Measurements from ENCODE around the gene PCDHGB1. TPM values are rescaled to one million over a fixed set of nuclear protein-coding genes. Genes with fewer than 3 reads are reported as not detected.
"Not testable (repeated sequence)": the region's sequence is repeated elsewhere in the genome, so short reads cannot be mapped to it uniquely, and the experiment has no call there.

PCDHGB1 gene
- total RNA-seq, 4 donors from 2014 or later, result 0.29 to 1.9 (median 1.5) TPM

- peak overlapping the region; percentile 2 to 58 (median 29) for H3K4me3 ChIP-seq
- TF ChIP-seq CTCF (IDR thresholded peaks at IDR 0.05) (peak in 2 of 6 experiments; percentile 23 to 39), POLR2A (IDR thresholded peaks at IDR 0.05) (peak in 1 of 4 donors; percentile 20)
- WGBS, 2 donors, result 18 to 30% methylated on average over 26 to 27 of the region's 27 CpGs
- peaks cover 0 to 75% (median 14%) of the 10 kb centered on the region in 3 donors for H3K9me3 ChIP-seq
- peaks cover 0 to 2% (median 0%) of the 10 kb centered on the region in 3 donors for H3K4me1 ChIP-seq
- no peak for DNase-seq
- H3K36me3 ChIP-seq, result no peaks in the 10 kb centered on the region
- H3K27ac ChIP-seq, result peak overlapping the region in 2 of 4 donors; percentile 51
- intact Hi-C loops (cut with DNase I), result no loop called here
- H3K27me3 ChIP-seq, result peaks cover 0 to 43% (median 0%) of the 10 kb centered on the region in 4 donors
These were observed 23.6 kb upstream of the PCDHGB1 start for GRCh38 chr5:141326088-141326854.

- H3K36me3 ChIP-seq, result no peaks in the 10 kb centered on the region
- peaks cover 0 to 62% (median 0%) of the 10 kb centered on the region in 4 donors for H3K27me3 ChIP-seq
- H3K4me3 ChIP-seq, result no peak overlapping the region
- H3K9me3 ChIP-seq, result peaks cover 0 to 77% (median 24%) of the 10 kb centered on the region in 3 donors
- WGBS, 2 donors, result 60 to 82% methylated on average over 1 to 6 of the region's 8 CpGs
- TF ChIP-seq CTCF (IDR thresholded peaks at IDR 0.05) (no peak), POLR2A (IDR thresholded peaks at IDR 0.05) (no peak)
- no peaks in the 10 kb centered on the region for H3K4me1 ChIP-seq
- intact Hi-C loops (cut with DNase I), result no loop called here
- no peak for DNase-seq
- no peak overlapping the region for H3K27ac ChIP-seq
These were observed 21.7 kb upstream of the PCDHGB1 start for GRCh38 chr5:141328231-141328630.

DNA sequence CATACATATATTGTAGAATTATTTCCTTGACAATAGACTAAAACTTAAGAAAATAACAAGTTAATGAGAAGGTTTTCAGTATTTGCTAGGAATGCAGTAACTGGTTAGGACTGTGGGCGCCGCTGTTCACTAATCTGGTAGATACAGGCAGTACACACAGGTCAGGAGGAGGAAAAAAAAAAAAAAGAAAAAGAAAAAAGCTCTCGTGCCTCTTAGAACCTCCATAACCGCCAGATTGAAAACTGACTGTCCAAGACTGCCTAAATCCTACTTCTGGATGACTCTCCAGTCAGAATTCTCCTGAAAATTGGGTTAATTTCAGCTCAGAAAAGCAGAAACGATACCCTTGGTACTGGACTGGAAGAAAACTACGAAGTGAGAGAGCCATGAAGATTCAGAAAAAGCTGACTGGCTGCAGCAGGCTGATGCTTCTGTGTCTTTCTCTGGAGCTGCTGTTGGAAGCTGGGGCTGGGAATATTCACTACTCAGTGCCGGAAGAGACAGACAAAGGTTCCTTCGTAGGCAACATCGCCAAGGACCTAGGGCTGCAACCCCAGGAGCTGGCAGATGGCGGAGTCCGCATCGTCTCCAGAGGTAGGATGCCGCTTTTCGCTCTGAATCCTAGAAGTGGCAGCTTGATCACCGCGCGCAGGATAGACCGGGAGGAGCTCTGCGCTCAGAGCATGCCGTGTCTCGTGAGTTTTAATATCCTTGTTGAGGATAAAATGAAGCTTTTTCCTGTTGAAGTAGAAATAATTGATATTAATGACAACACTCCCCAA is 19.4 kb upstream of the PCDHGB1 start, which contains the start of gene PCDHGA1:
Gene PCDHGA1, plus strand, starts transcription at position 216 of the 782 bp plus-strand sequence.
- intact Hi-C loops (cut with DNase I), result no loop called here
- Histone ChIP-seq H3K4me1 (no peaks in the 10 kb centered on the region), H3K27me3 (peaks cover 0 to 81% (median 0%) of the 10 kb centered on the region in 4 donors), H3K27ac (no peak within 1 kb of the TSS), H3K4me3 (peak within 1 kb of the TSS in 1 of 4 donors; percentile 30), H3K9me3 (peaks cover 0 to 84% (median 38%) of the 10 kb centered on the region in 3 donors), H3K36me3 (no peaks in the 10 kb centered on the region)
- DNase-seq, result no peak
- 24 to 33% methylated on average over 20 to 21 of the region's 21 CpGs for WGBS, 2 donors
- TF ChIP-seq CTCF (IDR thresholded peaks at IDR 0.05) (peak in 1 of 6 experiments; percentile 30), POLR2A (IDR thresholded peaks at IDR 0.05) (no peak)

DNA sequence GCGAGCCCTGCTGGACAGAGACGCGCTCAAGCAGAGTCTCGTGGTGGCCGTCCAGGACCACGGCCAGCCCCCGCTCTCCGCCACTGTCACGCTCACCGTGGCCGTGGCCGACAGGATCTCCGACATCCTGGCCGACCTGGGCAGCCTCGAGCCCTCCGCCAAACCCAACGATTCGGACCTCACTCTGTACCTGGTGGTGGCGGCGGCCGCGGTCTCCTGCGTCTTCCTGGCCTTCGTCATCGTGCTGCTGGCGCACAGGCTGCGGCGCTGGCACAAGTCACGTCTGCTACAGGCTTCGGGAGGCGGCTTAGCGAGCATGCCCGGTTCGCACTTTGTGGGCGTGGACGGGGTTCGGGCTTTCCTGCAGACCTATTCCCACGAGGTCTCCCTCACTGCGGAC is 17.3 kb upstream of the PCDHGB1 start:
- peaks cover 0 to 71% (median 38%) of the 10 kb centered on the region in 3 donors for H3K9me3 ChIP-seq
- H3K4me1 ChIP-seq; DNase-seq; H3K27ac ChIP-seq; intact Hi-C loops (cut with DNase I); H3K36me3 ChIP-seq; H3K4me3 ChIP-seq: not testable (repeated sequence)
- H3K27me3 ChIP-seq, result peaks cover 0 to 86% (median 0%) of the 10 kb centered on the region in 4 donors
- 50 to 55% methylated on average over 2 to 15 of the region's 39 CpGs for WGBS, 2 donors

GRCh38 chr5:141338538-141339306 is 11.2 kb upstream of the PCDHGB1 start, which contains the start of gene PCDHGA2:
Gene PCDHGA2, plus strand, starts transcription at chr5:141338760.
- no peak for TF ChIP-seq POLR2A (IDR thresholded peaks at IDR 0.05)
- TF ChIP-seq CTCF (IDR thresholded peaks at IDR 0.05), result peak in 4 of 6 experiments; percentile 10 to 40 (median 18)
- Histone ChIP-seq H3K27me3 (peaks cover 0 to 63% (median 0%) of the 10 kb centered on the region in 4 donors), H3K4me3 (peak within 1 kb of the TSS in 3 of 4 donors; percentile 22 to 46 (median 34)), H3K36me3 (no peaks in the 10 kb centered on the region), H3K27ac (no peak within 1 kb of the TSS), H3K9me3 (peaks cover 0 to 70% (median 47%) of the 10 kb centered on the region in 3 donors), H3K4me1 (peaks cover 0 to 7% (median 0%) of the 10 kb centered on the region in 3 donors)
- 27 to 28% methylated on average over 18 to 24 of the region's 27 CpGs for WGBS, 2 donors
- DNase-seq, result no peak
- intact Hi-C loops (cut with DNase I), result no loop called here

DNA sequence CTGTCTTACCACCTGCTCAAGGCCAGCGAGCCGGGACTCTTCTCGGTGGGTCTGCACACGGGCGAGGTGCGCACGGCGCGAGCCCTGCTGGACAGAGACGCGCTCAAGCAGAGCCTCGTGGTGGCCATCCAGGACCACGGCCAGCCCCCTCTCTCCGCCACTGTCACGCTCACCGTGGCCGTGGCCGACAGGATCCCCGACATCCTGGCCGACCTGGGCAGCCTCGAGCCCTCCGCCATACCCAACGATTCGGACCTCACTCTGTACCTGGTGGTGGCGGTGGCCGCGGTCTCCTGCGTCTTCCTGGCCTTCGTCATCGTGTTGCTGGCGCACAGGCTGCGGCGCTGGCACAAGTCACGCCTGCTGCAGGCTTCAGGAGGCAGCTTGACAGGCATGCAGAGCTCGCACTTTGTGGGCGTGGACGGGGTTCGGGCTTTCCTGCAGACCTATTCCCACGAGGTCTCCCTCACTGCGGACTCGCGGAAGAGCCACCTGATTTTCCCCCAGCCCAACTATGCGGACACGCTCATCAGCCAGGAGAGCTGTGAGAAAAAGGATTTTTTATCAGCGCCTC is 9.0 kb upstream of the PCDHGB1 start:
- H3K27ac ChIP-seq; H3K36me3 ChIP-seq; intact Hi-C loops (cut with DNase I); H3K4me1 ChIP-seq; DNase-seq; H3K4me3 ChIP-seq: not testable (repeated sequence)
- Histone ChIP-seq H3K27me3 (peaks cover 0 to 64% (median 0%) of the 10 kb centered on the region in 4 donors), H3K9me3 (peaks cover 0 to 79% (median 55%) of the 10 kb centered on the region in 3 donors)
- 85 to 87% methylated on average over 7 to 13 of the region's 45 CpGs for WGBS, 2 donors

Data from esophagus squamous epithelium (tissue), 5 donors.